Subcutaneous abdominal adipose tissue (tissue), 5 donors: ENCODE measurements around the gene OPCML.

Source experiments
- H3K27ac ChIP-seq: one replicate; pipeline ENCODE4 v1.7.0; 2013; ENCODE audit warnings: low read depth, mild to moderate bottlenecking, inconsistent platforms, low read length, moderate library complexity
- H3K27me3 ChIP-seq, 5 donors: one replicate each; pipeline ENCODE4 v1.7.0; 2013; ENCODE audit warnings: low read length in 5 of 5, inconsistent platforms in 1 of 5; ENCODE audit not compliant: control insufficient read depth in 5 of 5, insufficient read depth in 4 of 5
- H3K36me3 ChIP-seq, 5 donors: one replicate each; pipeline ENCODE4 v1.7.0; 2013; ENCODE audit warnings: low read length in 5 of 5; ENCODE audit not compliant: control insufficient read depth in 5 of 5, insufficient read depth in 5 of 5
- H3K4me1 ChIP-seq, 5 donors: one replicate each; pipeline ENCODE4 v1.7.0; 2013; ENCODE audit warnings: low read length in 5 of 5, mild to moderate bottlenecking in 3 of 5, moderate library complexity in 1 of 5; ENCODE audit not compliant: control insufficient read depth in 5 of 5, insufficient read depth in 5 of 5
- H3K4me3 ChIP-seq, 5 donors: one replicate each; pipeline ENCODE4 v1.7.0; 2013; ENCODE audit warnings: low read length in 5 of 5, low read depth in 1 of 5
- H3K9ac ChIP-seq, 5 donors: one replicate each; pipeline ENCODE4 v1.7.0; 2013; ENCODE audit warnings: low read length in 5 of 5, mild to moderate bottlenecking in 4 of 5, moderate library complexity in 3 of 5
- H3K9me3 ChIP-seq, 5 donors: one replicate each; pipeline ENCODE4 v1.7.0; 2013; ENCODE audit warnings: low read length in 5 of 5; ENCODE audit not compliant: control insufficient read depth in 5 of 5
- donor health status: healthy.
- donor health status: healthy.
- donor health status: healthy.
- donor health status: healthy.
- donor health status: healthy.

Gene OPCML

DNA sequence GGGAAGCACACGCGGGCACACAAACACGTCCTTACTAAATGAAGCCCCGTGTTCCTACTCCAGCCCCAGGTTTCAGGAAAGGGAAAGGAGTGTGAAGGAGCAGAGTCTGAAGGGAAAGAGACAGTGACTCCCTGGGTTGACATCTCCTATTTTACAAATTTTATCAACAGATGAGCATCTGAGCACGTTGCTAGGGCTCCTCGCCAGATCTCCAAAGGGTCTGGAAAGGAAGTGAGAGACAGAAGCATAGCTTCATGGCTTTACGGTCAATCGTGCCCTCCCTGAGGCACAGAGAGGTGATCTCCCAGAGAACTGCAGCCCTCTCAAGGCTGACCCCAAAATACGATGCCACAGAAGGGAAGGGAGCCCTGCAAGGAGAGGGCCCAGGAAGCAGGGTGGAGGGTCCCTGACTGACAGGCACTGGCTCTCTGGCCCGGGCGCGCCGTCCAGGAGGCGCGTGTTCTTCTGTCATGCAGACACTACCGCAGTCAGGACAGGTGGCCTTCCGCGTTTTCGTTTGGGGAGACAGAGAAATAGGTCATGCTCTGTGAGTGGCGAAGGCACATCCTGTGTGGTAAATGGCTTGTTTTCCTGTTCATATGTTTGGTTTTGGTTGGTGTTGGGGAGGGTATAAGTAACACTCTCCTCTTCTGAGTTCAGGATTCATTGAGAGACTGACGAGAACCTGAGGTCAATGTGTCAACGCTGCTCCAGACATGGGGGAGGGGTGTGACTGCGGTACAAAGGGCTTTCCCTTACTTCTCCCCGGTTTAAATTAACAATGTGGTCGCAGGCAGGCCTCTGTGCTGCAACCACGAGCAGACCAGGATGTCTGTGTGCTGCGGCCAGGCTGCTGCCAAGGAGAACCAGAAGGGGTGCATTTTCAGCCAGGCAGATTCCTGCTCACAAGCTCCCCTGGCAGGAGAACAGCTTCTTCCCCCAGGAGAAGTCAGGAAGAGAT, 813.3 kb downstream of the OPCML start:
- Histone ChIP-seq H3K4me1 (no peaks in the 10 kb centered on the region), H3K9ac (no peak overlapping the region), H3K27ac (no peak overlapping the region), H3K4me3 (no peak overlapping the region), H3K27me3 (peaks cover 0 to 4% (median 0%) of the 10 kb centered on the region in 5 donors), H3K9me3 (no peaks in the 10 kb centered on the region), H3K36me3 (no peaks in the 10 kb centered on the region)

DNA sequence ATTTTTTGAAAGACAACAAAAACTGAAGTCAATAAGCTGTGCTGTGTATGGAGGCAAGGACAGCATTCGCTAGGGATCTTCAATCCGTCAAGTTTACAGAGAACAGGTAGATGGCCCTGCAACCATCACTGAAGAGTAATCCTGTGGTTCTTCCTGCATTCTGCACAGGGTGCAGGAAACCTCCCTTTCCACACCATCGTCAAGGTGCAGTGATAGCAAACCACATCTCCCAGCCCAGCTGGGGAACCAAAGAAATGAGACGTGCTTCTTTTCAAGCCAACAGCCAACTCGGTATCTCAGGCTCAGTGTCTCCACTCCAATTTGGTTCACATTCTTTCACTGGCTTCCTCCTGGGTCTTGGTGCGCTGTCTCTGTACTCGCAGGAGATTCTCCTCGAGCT, 814.5 kb downstream of the OPCML start:
- no peaks in the 10 kb centered on the region for H3K4me1 ChIP-seq
- H3K27me3 ChIP-seq, result peaks cover 0 to 4% (median 0%) of the 10 kb centered on the region in 5 donors
- H3K36me3 ChIP-seq, result no peaks in the 10 kb centered on the region
- no peaks in the 10 kb centered on the region for H3K9me3 ChIP-seq
- H3K27ac ChIP-seq, result no peak overlapping the region
- H3K9ac ChIP-seq, result no peak overlapping the region
- H3K4me3 ChIP-seq, result no peak overlapping the region

GRCh38 chr11:132716037-132716436, 816.3 kb downstream of the OPCML start:
- H3K4me1 ChIP-seq, result no peaks in the 10 kb centered on the region
- no peak overlapping the region for H3K27ac ChIP-seq
- no peak overlapping the region for H3K4me3 ChIP-seq
- H3K9me3 ChIP-seq, result no peaks in the 10 kb centered on the region
- peaks cover 0 to 8% (median 0%) of the 10 kb centered on the region in 5 donors for H3K27me3 ChIP-seq
- H3K9ac ChIP-seq, result no peak overlapping the region
- no peaks in the 10 kb centered on the region for H3K36me3 ChIP-seq

DNA sequence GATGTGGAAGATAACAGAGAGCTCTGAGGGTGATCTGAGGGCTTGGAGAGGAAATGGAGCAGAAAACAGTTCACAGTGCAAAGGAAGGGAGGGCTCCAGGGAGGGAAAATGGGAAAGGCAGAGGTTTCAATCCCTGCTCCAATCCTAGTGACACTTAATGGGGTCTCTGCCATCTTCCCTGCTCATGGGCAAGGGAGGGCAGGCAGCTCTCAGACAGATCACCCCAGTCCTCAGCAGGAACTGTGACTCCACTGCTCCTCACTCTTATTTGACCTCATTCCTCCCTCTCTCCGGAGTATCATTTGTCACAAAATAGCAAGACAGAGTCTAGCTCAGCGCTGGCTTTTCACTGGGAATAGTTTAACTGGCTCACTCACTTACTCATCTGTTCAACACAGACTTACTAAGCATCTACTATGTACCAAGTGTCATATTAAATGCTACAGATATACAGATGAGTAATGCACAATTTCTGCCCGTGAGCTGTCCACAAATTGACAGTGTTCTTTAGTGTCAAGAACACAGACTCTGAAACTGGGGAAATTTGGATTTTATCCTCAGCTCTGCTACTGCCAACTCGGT, 817.4 kb downstream of the OPCML start:
- H3K27ac ChIP-seq, result no peak overlapping the region

DNA sequence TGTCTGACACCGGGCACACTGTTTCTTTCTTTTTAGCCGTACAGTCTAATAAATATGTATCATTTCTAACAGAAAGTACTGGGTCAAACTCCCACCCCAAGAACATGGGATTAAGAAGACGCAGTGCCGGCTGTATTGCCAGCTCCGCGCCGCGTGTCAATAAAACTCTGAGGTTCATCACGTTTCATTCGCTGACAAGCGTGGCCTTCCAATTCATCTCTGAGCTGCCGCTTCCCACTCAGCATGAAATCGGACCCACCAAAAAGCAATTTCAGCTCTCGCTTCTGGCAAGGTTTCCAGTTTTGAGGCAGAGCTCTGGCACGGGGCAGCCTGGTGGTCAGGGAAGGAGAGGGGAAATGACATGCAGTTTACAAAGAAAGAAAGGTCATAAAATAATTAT, 819.8 kb downstream of the OPCML start:
- Histone ChIP-seq H3K4me3 (no peak overlapping the region), H3K27ac (no peak overlapping the region), H3K9ac (no peak overlapping the region), H3K9me3 (no peaks in the 10 kb centered on the region), H3K4me1 (no peaks in the 10 kb centered on the region), H3K36me3 (no peaks in the 10 kb centered on the region), H3K27me3 (peaks cover 0 to 4% (median 0%) of the 10 kb centered on the region in 5 donors)

More for the DNA sequence above, 817.4 kb downstream of the OPCML start:
- Histone ChIP-seq H3K9me3 (no peaks in the 10 kb centered on the region), H3K9ac (no peak overlapping the region), H3K4me1 (no peaks in the 10 kb centered on the region), H3K36me3 (no peaks in the 10 kb centered on the region), H3K27me3 (peaks cover 0 to 8% (median 0%) of the 10 kb centered on the region in 5 donors), H3K4me3 (no peak overlapping the region)

GRCh38 chr11:132704781-132705375, 827.4 kb downstream of the OPCML start:
- Histone ChIP-seq H3K27ac (no peak overlapping the region), H3K4me1 (no peaks in the 10 kb centered on the region), H3K9me3 (peaks cover 9 to 23% (median 16%) of the 10 kb centered on the region in 5 donors), H3K36me3 (no peaks in the 10 kb centered on the region), H3K4me3 (no peak overlapping the region), H3K27me3 (peaks cover 0 to 5% (median 0%) of the 10 kb centered on the region in 5 donors), H3K9ac (no peak overlapping the region)

DNA sequence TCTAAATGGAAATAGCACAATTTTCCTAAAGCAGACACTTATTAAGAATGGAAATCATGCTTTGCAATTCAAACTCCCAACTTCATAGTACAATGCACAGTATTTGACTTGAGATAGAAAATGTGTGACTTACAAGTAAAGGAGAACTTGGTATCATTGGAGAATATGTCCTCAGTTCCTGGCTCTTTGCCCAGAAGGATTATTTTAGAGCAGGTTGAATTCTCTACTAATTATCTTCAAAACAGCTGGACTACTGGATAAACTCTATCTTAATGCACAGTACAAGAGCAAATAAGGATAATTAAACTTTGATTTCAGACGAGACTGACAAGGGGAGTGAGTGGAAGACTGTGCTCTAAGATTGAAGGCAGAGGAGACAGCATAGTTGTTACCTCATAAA, 839.4 kb downstream of the OPCML start:
- Histone ChIP-seq H3K27ac (no peak overlapping the region), H3K4me1 (no peaks in the 10 kb centered on the region), H3K36me3 (no peaks in the 10 kb centered on the region), H3K4me3 (no peak overlapping the region), H3K27me3 (no peaks in the 10 kb centered on the region), H3K9ac (no peak overlapping the region), H3K9me3 (no peaks in the 10 kb centered on the region)

- Histone ChIP-seq H3K4me3 (no peak overlapping the region), H3K4me1 (no peaks in the 10 kb centered on the region), H3K27ac (no peak overlapping the region), H3K27me3 (no peaks in the 10 kb centered on the region), H3K9ac (no peak overlapping the region), H3K9me3 (no peaks in the 10 kb centered on the region), H3K36me3 (no peaks in the 10 kb centered on the region)
Observed at GRCh38 chr11:132691848-132692550, 840.3 kb downstream of the OPCML start.

DNA sequence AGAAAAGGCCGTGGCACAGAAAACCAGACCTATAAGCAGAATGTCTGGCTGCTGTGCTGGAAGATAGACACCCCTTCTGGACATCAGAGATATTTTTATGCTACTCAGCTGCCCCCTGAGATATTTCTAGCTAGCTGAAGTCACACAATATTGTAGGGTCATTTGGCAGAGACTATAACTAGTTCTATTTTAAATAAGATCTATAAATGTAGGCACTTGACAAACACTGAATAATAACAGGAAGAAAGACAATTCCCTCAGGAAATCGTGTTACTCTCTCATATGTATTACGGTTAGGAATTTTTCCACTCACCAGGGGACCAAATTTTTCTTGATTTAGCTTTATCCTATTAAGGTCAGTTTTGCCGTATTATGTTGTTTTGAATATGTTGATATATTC, 845.4 kb downstream of the OPCML start:
- H3K9ac ChIP-seq, result no peak overlapping the region
- H3K4me3 ChIP-seq, result no peak overlapping the region
- peaks cover 0 to 4% (median 0%) of the 10 kb centered on the region in 5 donors for H3K27me3 ChIP-seq
- no peaks in the 10 kb centered on the region for H3K36me3 ChIP-seq
- H3K9me3 ChIP-seq, result no peaks in the 10 kb centered on the region
- peaks cover 0 to 18% (median 0%) of the 10 kb centered on the region in 5 donors for H3K4me1 ChIP-seq
- H3K27ac ChIP-seq, result no peak overlapping the region
